SU-DHL-6 (cell line): Measurements from ENCODE around the gene KATNB1.

ENCODE experiments used
- EZH2phosphoT487 ChIP-seq: fragments of 200-600 bp; sonication (generic), shearing (Covaris generic); conservative IDR thresholded peaks from 2 replicates; pipeline ENCODE4 v1.6.1; 2018; ENCODE audit warnings: mild to moderate bottlenecking, antibody characterized with exemption, low read length, moderate library complexity, mixed read lengths
- TF ChIP-seq, protein P1 (sequence below): fragments of 200-600 bp; sonication (generic); IDR thresholded peaks from one replicate; pipeline ENCODE4 v1.5.1; 2017; ENCODE audit warnings: antibody characterized with exemption, mild to moderate bottlenecking, low read length, moderate library complexity; ENCODE audit not compliant: insufficient read depth, poor library complexity, severe bottlenecking

DNA sequence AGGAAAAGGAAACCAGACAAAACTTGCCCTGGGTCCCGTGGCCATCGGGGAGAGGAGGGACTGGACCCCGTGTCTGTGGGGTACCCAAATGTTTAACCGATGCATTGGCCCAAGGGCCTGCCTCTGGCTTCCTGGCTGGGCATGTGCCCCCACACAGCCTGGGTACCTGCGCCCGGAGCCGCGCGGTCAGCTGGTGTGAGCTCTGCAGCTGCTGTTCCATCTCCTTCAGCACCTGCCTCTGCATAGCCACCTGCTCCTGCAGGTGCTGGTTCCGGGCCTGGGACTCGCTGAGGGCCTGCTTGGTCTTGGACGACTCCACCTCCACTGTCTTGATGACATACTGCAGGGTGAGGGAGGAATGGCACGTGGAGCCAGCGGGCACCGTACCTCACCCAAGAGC is 34.8 kb downstream of the KATNB1 start:
- TF ChIP-seq, protein P1, sequence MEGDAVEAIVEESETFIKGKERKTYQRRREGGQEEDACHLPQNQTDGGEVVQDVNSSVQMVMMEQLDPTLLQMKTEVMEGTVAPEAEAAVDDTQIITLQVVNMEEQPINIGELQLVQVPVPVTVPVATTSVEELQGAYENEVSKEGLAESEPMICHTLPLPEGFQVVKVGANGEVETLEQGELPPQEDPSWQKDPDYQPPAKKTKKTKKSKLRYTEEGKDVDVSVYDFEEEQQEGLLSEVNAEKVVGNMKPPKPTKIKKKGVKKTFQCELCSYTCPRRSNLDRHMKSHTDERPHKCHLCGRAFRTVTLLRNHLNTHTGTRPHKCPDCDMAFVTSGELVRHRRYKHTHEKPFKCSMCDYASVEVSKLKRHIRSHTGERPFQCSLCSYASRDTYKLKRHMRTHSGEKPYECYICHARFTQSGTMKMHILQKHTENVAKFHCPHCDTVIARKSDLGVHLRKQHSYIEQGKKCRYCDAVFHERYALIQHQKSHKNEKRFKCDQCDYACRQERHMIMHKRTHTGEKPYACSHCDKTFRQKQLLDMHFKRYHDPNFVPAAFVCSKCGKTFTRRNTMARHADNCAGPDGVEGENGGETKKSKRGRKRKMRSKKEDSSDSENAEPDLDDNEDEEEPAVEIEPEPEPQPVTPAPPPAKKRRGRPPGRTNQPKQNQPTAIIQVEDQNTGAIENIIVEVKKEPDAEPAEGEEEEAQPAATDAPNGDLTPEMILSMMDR = no peak
- TF ChIP-seq EZH2phosphoT487 = no peak
